Ovary (tissue), 9 donors: ENCODE data around the gene CBX8. TPM values are rescaled to one million over a fixed set of nuclear protein-coding genes. Genes with fewer than 3 reads are reported as not detected.
A peak's percentile ranks its signal among the peaks of the same experiment; 100 is the strongest.

Source experiments
- DNase-seq, 5 donors: peaks; one replicate each; pipeline ENCODE4 v3.0.0-alpha.2; 2019 to 2020
- H3K27ac ChIP-seq, 2 donors: fragments of 200-600 bp; one replicate each; pipeline versions ENCODE4 v1.5.1 to v1.8.0; 2019 to 2022
- H3K27me3 ChIP-seq: fragments of 200-600 bp; one replicate; pipeline ENCODE4 v1.8.0; 2022
- H3K36me3 ChIP-seq: fragments of 200-600 bp; sonication (generic); one replicate; pipeline ENCODE4 v1.5.1; 2019
- H3K4me1 ChIP-seq: one replicate; pipeline ENCODE4 v1.8.1; 2013; ENCODE audit warnings: mild to moderate bottlenecking, moderate library complexity; ENCODE audit not compliant: insufficient read depth
- H3K4me3 ChIP-seq: fragments of 200-600 bp; sonication (generic); one replicate; pipeline ENCODE4 v1.5.1; 2017
- H3K9me3 ChIP-seq, 2 donors: fragments of 200-600 bp in 1 of 2; sonication (generic) in 1 of 2; one replicate each; pipeline versions ENCODE4 v1.5.1 to v1.8.1; 2013 to 2019; ENCODE audit warnings: mild to moderate bottlenecking in 1 of 2, moderate library complexity in 1 of 2
- EP300 ChIP-seq: sonication (generic); formaldehyde crosslinking; IDR thresholded peaks from one replicate; pipeline ENCODE4 v1.6.1; 2017; ENCODE audit warnings: antibody characterized with exemption
- POLR2A ChIP-seq: fragments of 450-650 bp; IDR thresholded peaks from one replicate; pipeline ENCODE4 v1.6.1; 2017; ENCODE audit warnings: antibody characterized with exemption, mild to moderate bottlenecking, moderate library complexity
- WGBS, 3 donors: extraction: QIAGEN DNeasy Blood & Tissue Kit in 1 of 3; methylation state at CpG; one replicate each; pipeline versions ENCODE4 v1.1.5 to v1.1.7; 2013 to 2017; 5-methylcytosine and 5-hydroxymethylcytosine counted together
- intact Hi-C, 4 donors: fragments of 100-400 bp; cut with DNase I; formaldehyde crosslinking; loops; one replicate each; pipeline versions ENCODE4 v1.11.0 to v1.15.1; 2022 to 2023
- polyA plus RNA-seq, 2 donors: library from polyadenylated mRNA; stranded (reverse); fragments of 200-250 nt in 1 of 2; fragments of 350-450 nt in 1 of 2; fragmentation: Illumina TruSeq in 1 of 2; extraction: RNeasy Lipid Tissue Mini Kit (QIAGEN cat#74804) in 1 of 2; gene quantifications; one replicate each; pipeline ENCODE4 v1.2.3, GENCODE V29; 2013 to 2014
- total RNA-seq, 7 donors: library from RNA; depleted of rRNA in 2 of 7; stranded (reverse); fragments of >200 nt in 2 of 7; fragmentation: NEBNext Ultra II Directional in 3 of 7; extraction: Animal tissue kit (Norgen Biotek cat#: 25700) in 3 of 7; gene quantifications; one replicate each; pipeline versions ENCODE4 v1.1.0 to v1.2.4, GENCODE V29; 2016 to 2023
- TF ChIP-seq, protein P1 (sequence below), 3 donors: fragments of 450-650 bp in 2 of 3; fragments of 200-600 bp in 1 of 3; IDR thresholded peaks; one replicate each; pipeline versions ENCODE4 v1.5.1 to v1.8.0; 2016 to 2022; ENCODE audit warnings: antibody characterized with exemption in 3 of 3, mild to moderate bottlenecking in 1 of 3
- donor health status: DM: no; HTN: no; CAD: no; lungs with moderate emphysema.
- donor health status: DM: no; HTN: no; CAD: no.
- donor health status: Bipolar disorder and iron deficiency.
- donor health status: DM: yes; HTN: yes; CAD: no.
- donor health status: DM: no; HTN: no; CAD: no.
- donor health status: DM: yes; HTN: yes; CAD: no.

The CBX8 gene
- total and polyA plus RNA-seq, 9 donors = 0.60 to 7.0 (median 3.2) TPM

DNA sequence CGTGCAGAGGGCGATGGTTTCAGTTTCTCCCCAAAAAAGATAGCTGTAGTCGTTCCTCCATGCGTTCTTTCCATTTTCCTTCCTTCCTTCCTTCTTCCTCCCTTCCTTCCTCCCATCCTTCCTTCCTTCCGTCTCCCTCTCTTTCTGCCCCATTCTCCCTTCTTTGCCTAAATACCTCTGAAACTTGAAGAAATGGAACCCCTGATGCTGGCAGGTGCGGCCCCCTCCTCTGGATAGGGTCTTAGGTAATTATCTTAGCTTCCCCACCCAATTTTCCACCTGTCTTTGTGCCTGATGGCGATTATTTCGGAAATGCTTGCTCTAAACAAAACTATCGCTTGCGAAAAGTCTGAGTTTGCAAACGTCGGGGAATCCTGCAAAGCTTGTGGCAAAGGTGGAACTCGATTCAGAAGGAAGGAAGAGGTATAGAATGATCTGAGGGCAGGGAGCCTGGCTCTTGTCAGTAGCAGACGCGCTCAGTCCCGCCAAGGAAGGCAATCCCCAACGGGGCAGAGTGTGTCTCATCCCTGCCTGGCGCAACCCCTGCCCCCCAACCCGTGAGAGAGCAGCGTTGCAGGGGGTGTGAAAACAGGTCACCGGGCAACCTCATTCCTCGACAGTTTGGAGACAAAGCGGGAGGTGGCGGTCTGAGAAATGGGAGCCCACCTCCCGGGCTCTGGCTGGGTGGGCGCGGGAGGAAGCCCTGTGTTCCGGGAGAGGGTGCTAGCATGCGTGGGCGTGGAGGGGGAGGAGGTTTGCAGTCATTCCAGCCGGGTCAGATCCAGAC lies 2.9 kb upstream of the CBX8 start:
- no peak for DNase-seq
- Histone ChIP-seq H3K27me3 (peaks cover 38% of the 10 kb centered on the region), H3K4me3 (no peak overlapping the region), H3K9me3 (no peaks in the 10 kb centered on the region), H3K36me3 (no peaks in the 10 kb centered on the region), H3K4me1 (peaks cover 14% of the 10 kb centered on the region), H3K27ac (no peak overlapping the region)
- WGBS, 3 donors = 6 to 8% (median 6%) methylated on average over 31 of the region's 31 CpGs
- intact Hi-C loops = loop anchor here in 2 of 4 donors (2.0 to 10.0 kb wide), 3 partner anchors 13 to 45 kb away; no protein-coding TSS in a partner anchor
- TF ChIP-seq, protein P1, sequence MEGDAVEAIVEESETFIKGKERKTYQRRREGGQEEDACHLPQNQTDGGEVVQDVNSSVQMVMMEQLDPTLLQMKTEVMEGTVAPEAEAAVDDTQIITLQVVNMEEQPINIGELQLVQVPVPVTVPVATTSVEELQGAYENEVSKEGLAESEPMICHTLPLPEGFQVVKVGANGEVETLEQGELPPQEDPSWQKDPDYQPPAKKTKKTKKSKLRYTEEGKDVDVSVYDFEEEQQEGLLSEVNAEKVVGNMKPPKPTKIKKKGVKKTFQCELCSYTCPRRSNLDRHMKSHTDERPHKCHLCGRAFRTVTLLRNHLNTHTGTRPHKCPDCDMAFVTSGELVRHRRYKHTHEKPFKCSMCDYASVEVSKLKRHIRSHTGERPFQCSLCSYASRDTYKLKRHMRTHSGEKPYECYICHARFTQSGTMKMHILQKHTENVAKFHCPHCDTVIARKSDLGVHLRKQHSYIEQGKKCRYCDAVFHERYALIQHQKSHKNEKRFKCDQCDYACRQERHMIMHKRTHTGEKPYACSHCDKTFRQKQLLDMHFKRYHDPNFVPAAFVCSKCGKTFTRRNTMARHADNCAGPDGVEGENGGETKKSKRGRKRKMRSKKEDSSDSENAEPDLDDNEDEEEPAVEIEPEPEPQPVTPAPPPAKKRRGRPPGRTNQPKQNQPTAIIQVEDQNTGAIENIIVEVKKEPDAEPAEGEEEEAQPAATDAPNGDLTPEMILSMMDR (IDR thresholded peaks at IDR 0.05) = no peak
- TF ChIP-seq EP300 = no peak
- no peak for TF ChIP-seq POLR2A

DNA sequence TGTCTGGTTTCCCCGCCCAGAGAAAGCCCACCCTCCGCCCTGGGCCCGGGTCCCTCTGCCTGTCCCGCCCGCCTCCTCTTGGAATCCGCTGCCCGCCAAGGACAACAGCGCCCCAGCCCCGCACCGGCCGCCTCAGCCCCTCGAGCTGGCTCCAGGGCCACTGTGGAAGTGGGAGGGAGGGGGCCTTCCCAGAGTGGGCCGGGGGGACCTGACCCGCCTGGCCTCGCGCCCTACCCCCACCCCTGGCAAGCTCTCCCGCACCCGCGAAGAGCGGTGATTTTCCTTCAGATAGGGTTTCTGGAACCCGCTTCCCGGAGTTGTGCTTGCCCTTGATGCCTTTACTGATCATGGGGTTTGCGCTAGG lies 2.3 kb upstream of the CBX8 start:
- 3 to 4% (median 4%) methylated on average over 23 of the region's 23 CpGs for WGBS, 3 donors
- Histone ChIP-seq H3K36me3 (no peaks in the 10 kb centered on the region), H3K27me3 (peaks cover 36% of the 10 kb centered on the region), H3K4me1 (peaks cover 14% of the 10 kb centered on the region), H3K4me3 (no peak overlapping the region), H3K27ac (no peak overlapping the region), H3K9me3 (no peaks in the 10 kb centered on the region)
- intact Hi-C loops = loop anchor here in 2 of 4 donors (2.0 to 10.0 kb wide), 3 partner anchors 14 to 46 kb away; no protein-coding TSS in a partner anchor
- no peak for TF ChIP-seq POLR2A
- TF ChIP-seq, protein P1 (IDR thresholded peaks at IDR 0.05) = no peak
- DNase-seq = no peak

DNA sequence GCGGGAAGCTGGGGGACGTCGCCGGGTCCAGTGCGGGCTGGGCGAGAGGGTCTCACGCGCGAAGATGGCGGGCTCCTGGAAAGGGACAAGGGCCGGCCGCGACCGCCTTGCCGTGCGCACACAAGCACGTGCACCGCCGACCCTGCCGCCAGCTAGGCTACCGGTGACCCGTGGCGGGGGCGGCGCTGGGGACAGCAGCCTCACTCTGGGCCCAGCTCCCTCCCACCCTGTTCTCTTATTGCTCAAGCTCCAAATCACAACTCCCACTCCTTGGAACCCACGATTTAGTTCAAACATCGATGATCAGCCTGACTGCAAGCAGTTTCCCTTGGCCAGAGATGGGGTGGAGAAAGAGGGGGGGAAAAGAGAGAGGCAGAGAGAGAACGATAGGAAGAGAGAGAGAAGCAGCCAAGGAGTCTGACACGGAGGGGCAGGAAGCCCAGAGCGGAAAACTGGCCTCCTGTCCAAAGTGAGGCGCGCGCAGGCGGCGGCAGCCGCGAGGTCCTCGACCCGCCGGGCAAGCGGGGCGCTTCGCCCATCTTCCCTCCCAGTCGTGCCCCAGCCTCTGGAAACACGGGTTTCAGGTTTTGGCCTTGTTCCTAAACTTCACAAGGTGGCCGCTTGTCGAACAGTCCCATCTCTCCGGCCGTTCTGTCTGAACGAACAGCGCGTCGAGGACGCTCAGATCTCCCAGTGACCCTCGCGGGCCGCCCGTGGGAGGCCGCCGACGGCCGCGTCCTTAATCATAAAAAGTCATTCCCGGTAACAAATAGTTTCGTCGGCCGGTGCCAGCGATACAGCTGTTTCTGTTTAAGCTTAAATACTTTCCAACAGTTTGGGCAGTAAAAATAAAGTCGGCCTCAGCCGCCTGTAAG lies 1.7 kb upstream of the CBX8 start:
- TF ChIP-seq, protein P1 (IDR thresholded peaks at IDR 0.05) = no peak
- TF ChIP-seq EP300 (no peak), POLR2A (no peak)
- no peaks in the 10 kb centered on the region for H3K9me3 ChIP-seq
- intact Hi-C loops = loop anchor here in 2 of 4 donors (2.0 to 10.0 kb wide), 3 partner anchors 14 to 46 kb away; no protein-coding TSS in a partner anchor
- 1 to 2% (median 2%) methylated on average over 59 to 70 of the region's 70 CpGs for WGBS, 3 donors
- H3K4me3 ChIP-seq = peak overlapping the region; percentile 68
- no peak overlapping the region for H3K27ac ChIP-seq
- H3K36me3 ChIP-seq = no peaks in the 10 kb centered on the region
- H3K4me1 ChIP-seq = peaks cover 15% of the 10 kb centered on the region
- DNase-seq = peak in 1 of 5 donors; percentile 54
- peaks cover 30% of the 10 kb centered on the region for H3K27me3 ChIP-seq

DNA sequence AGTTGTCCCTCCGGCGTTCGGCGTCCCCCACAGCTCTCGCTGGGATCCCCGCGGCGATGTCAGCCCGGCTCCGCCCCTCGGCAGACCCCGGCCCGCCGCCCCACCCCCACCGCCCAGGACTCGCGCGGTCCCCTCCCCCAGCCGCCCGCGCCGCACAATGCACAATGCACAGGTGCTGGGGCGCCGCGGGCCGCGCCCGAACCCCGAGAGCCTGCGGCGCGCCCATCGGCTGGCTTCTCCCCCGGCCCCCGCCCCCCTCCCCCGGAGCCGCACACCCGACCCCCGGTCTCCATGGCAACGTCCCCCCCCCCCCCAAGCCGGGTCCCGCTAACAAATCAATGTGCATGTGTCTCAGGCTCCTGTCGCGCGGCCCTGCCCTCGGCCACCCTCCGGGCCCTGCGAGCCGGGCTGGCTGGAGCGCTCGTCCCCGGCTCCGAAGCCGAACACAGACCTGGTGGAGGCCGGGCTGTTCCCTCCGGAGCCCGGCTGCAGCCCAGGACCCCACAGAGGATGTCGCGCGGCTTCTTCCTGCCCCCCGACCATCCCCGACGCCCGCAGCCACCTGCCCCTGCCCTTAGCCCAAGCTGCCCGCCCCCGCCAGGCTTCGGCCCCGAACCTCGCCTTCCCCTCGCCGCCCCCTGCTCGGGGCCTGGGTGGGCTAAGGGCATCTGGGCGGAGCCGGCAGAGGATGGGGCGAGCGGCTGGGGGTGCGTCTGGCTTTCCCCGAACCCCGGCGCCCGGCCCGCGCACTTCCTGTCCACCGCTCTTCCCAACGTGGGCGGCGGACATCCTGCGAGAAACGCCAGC lies 818 bp upstream of the CBX8 start:
- Histone ChIP-seq H3K27ac (peak overlapping the region in 1 of 2 donors; percentile 84), H3K4me3 (peak overlapping the region; percentile 68), H3K4me1 (peaks cover 15% of the 10 kb centered on the region), H3K27me3 (peaks cover 30% of the 10 kb centered on the region), H3K9me3 (no peaks in the 10 kb centered on the region), H3K36me3 (no peaks in the 10 kb centered on the region)
- TF ChIP-seq EP300 = no peak
- TF ChIP-seq, protein P1 (IDR thresholded peaks at IDR 0.05) = no peak
- no peak for TF ChIP-seq POLR2A
- 0 to 1% (median 1%) methylated on average over 33 to 89 of the region's 89 CpGs for WGBS, 3 donors
- intact Hi-C loops = loop anchor here in 2 of 4 donors (2.0 to 10.0 kb wide), 3 partner anchors 15 to 47 kb away; no protein-coding TSS in a partner anchor
- DNase-seq = peak in 3 of 5 donors; percentile 54 to 68 (median 63)
